Measurements from ENCODE around the gene KCTD20.
"Not testable (repeated sequence)": the region's sequence is repeated elsewhere in the genome, so short reads cannot be mapped to it uniquely, and the experiment has no call there.

KCTD20 gene

GRCh38 chr6:36443471-36444428, 950 bp downstream of the KCTD20 start:
- H3K79me2 ChIP-seq (ENCODE audit: low read length), result peaks cover 64% of the 10 kb centered on the region
- peaks cover 14% of the 10 kb centered on the region for H3K4me1 ChIP-seq (ENCODE audit: low read length)
- peak overlapping the region; percentile 67 for H3K4me3 ChIP-seq (ENCODE audit: low read length)
- H3K36me3 ChIP-seq (replicated peaks; ENCODE audit: insufficient read depth, low read length), result no peaks in the 10 kb centered on the region
- no peaks in the 10 kb centered on the region for H4K20me1 ChIP-seq (ENCODE audit: insufficient read depth, low read length)
- no peaks in the 10 kb centered on the region for H3K9me2 ChIP-seq (replicated peaks; ENCODE audit: insufficient read depth, low read length)
- peak overlapping the region; percentile 70; the same call in 1 of the 2 replicates for H3K27ac ChIP-seq (ENCODE audit: low read length)
- DNase-seq, result peak; percentile 39
- H3K9me3 ChIP-seq (replicated peaks; ENCODE audit: insufficient read depth, low read length), result no peaks in the 10 kb centered on the region
- H3K9ac ChIP-seq (ENCODE audit: low read length), result peak overlapping the region; percentile 88
- peaks cover 39% of the 10 kb centered on the region for H3F3A ChIP-seq (ENCODE audit: insufficient read depth, low read length)
- H3K4me2 ChIP-seq (ENCODE audit: low read depth, low read length), result peak overlapping the region; percentile 71
- H3K27me3 ChIP-seq (replicated peaks; ENCODE audit: insufficient read depth, low read length), result no peaks in the 10 kb centered on the region
- TF ChIP-seq EZH2phosphoT487 (IDR thresholded peaks at IDR 0.05; ENCODE audit: low read length), result no peak
- no peak for TF ChIP-seq EZH2 (optimal IDR thresholded peaks at IDR 0.05; ENCODE audit: low read depth, low read length)
- TF ChIP-seq CTCF (IDR thresholded peaks at IDR 0.05; ENCODE audit: low read length), result peak; percentile 37
- H2AFZ ChIP-seq (ENCODE audit: low read length), result peak overlapping the region; percentile 18

- Histone ChIP-seq H3F3A (ENCODE audit: insufficient read depth, low read length) (peaks cover 39% of the 10 kb centered on the region), H3K27ac (ENCODE audit: low read length) (peak overlapping the region; percentile 70; the same call in 1 of the 2 replicates), H3K27me3 (replicated peaks; ENCODE audit: insufficient read depth, low read length) (no peaks in the 10 kb centered on the region), H3K36me3 (replicated peaks; ENCODE audit: insufficient read depth, low read length) (no peaks in the 10 kb centered on the region), H3K4me3 (ENCODE audit: low read length) (peak overlapping the region; percentile 67), H3K79me2 (ENCODE audit: low read length) (peaks cover 71% of the 10 kb centered on the region), H3K9me2 (replicated peaks; ENCODE audit: insufficient read depth, low read length) (no peaks in the 10 kb centered on the region), H2AFZ (ENCODE audit: low read length) (no peak overlapping the region), H3K4me1 (ENCODE audit: low read length) (peaks cover 14% of the 10 kb centered on the region), H3K9ac (ENCODE audit: low read length) (peak overlapping the region; percentile 88; the same call in 1 of the 2 replicates), H3K9me3 (replicated peaks; ENCODE audit: insufficient read depth, low read length) (no peaks in the 10 kb centered on the region), H3K4me2 (ENCODE audit: low read depth, low read length) (peak overlapping the region; percentile 71), H4K20me1 (ENCODE audit: insufficient read depth, low read length) (no peaks in the 10 kb centered on the region)
- no peak for DNase-seq
- TF ChIP-seq EZH2phosphoT487 (IDR thresholded peaks at IDR 0.05; ENCODE audit: low read length), result no peak
- no peak for TF ChIP-seq EZH2 (optimal IDR thresholded peaks at IDR 0.05; ENCODE audit: low read depth, low read length)
- TF ChIP-seq CTCF (IDR thresholded peaks at IDR 0.05; ENCODE audit: low read length), result no peak
These were observed 1.7 kb downstream of the KCTD20 start for GRCh38 chr6:36444470-36444869.

GRCh38 chr6:36445621-36446020, 2.8 kb downstream of the KCTD20 start:
- Histone ChIP-seq H3K36me3 (replicated peaks; ENCODE audit: insufficient read depth, low read length) (no peaks in the 10 kb centered on the region), H2AFZ (ENCODE audit: low read length) (no peak overlapping the region), H3K27ac (ENCODE audit: low read length) (no peak overlapping the region), H3K9ac (ENCODE audit: low read length) (no peak overlapping the region), H3K4me2 (ENCODE audit: low read depth, low read length) (no peak overlapping the region), H4K20me1 (ENCODE audit: insufficient read depth, low read length) (no peaks in the 10 kb centered on the region), H3K4me1 (ENCODE audit: low read length) (peaks cover 14% of the 10 kb centered on the region), H3K9me3 (replicated peaks; ENCODE audit: insufficient read depth, low read length) (no peaks in the 10 kb centered on the region), H3K79me2 (ENCODE audit: low read length) (peaks cover 82% of the 10 kb centered on the region), H3K9me2 (replicated peaks; ENCODE audit: insufficient read depth, low read length) (no peaks in the 10 kb centered on the region), H3K27me3 (replicated peaks; ENCODE audit: insufficient read depth, low read length) (no peaks in the 10 kb centered on the region), H3F3A (ENCODE audit: insufficient read depth, low read length) (peaks cover 37% of the 10 kb centered on the region), H3K4me3 (ENCODE audit: low read length) (no peak overlapping the region)
- no peak for TF ChIP-seq CTCF (IDR thresholded peaks at IDR 0.05; ENCODE audit: low read length)
- TF ChIP-seq EZH2phosphoT487 (IDR thresholded peaks at IDR 0.05; ENCODE audit: low read length), result no peak
- no peak for TF ChIP-seq EZH2 (optimal IDR thresholded peaks at IDR 0.05; ENCODE audit: low read depth, low read length)
- no peak for DNase-seq

GRCh38 chr6:36449173-36449572, 6.4 kb downstream of the KCTD20 start:
- not testable (repeated sequence) for H4K20me1 ChIP-seq (ENCODE audit: insufficient read depth, low read length); H3K4me2 ChIP-seq (ENCODE audit: low read depth, low read length); H3K9me3 ChIP-seq (replicated peaks; ENCODE audit: insufficient read depth, low read length); DNase-seq; H3K4me1 ChIP-seq (ENCODE audit: low read length); H3K9ac ChIP-seq (ENCODE audit: low read length); H3K27ac ChIP-seq (ENCODE audit: low read length); H3K9me2 ChIP-seq (replicated peaks; ENCODE audit: insufficient read depth, low read length); H3K27me3 ChIP-seq (replicated peaks; ENCODE audit: insufficient read depth, low read length); H2AFZ ChIP-seq (ENCODE audit: low read length); H3K4me3 ChIP-seq (ENCODE audit: low read length); H3K36me3 ChIP-seq (replicated peaks; ENCODE audit: insufficient read depth, low read length); H3F3A ChIP-seq (ENCODE audit: insufficient read depth, low read length)
- peaks cover 98% of the 10 kb centered on the region for H3K79me2 ChIP-seq (ENCODE audit: low read length)

GRCh38 chr6:36452897-36453296, 10.1 kb downstream of the KCTD20 start:
- not testable (repeated sequence) for H3F3A ChIP-seq (ENCODE audit: insufficient read depth, low read length); H3K4me3 ChIP-seq (ENCODE audit: low read length); H3K27ac ChIP-seq (ENCODE audit: low read length); DNase-seq; H3K4me2 ChIP-seq (ENCODE audit: low read depth, low read length); H3K27me3 ChIP-seq (replicated peaks; ENCODE audit: insufficient read depth, low read length); H3K9me2 ChIP-seq (replicated peaks; ENCODE audit: insufficient read depth, low read length); H3K9me3 ChIP-seq (replicated peaks; ENCODE audit: insufficient read depth, low read length); H3K9ac ChIP-seq (ENCODE audit: low read length); H2AFZ ChIP-seq (ENCODE audit: low read length); H3K36me3 ChIP-seq (replicated peaks; ENCODE audit: insufficient read depth, low read length); H4K20me1 ChIP-seq (ENCODE audit: insufficient read depth, low read length); H3K4me1 ChIP-seq (ENCODE audit: low read length)
- H3K79me2 ChIP-seq (ENCODE audit: low read length), result peaks cover 97% of the 10 kb centered on the region

Measured in MM.1S (cell line).